ENCODE results near the gene KAT6B.

Gene KAT6B

GRCh38 chr10:74957285-74957961, 131.0 kb downstream of the KAT6B start:
- no peak for DNase-seq

GRCh38 chr10:74958316-74958715, 131.9 kb downstream of the KAT6B start:
- no peak for DNase-seq

GRCh38 chr10:74960670-74961069, 134.3 kb downstream of the KAT6B start:
- DNase-seq = no peak

GRCh38 chr10:74962517-74962916, 136.1 kb downstream of the KAT6B start:
- DNase-seq = no peak

- no peak for DNase-seq
These were observed 137.1 kb downstream of the KAT6B start for GRCh38 chr10:74963549-74963948.

- no peak for DNase-seq
These were observed 141.7 kb downstream of the KAT6B start for GRCh38 chr10:74967911-74968666.

- DNase-seq = no peak
These were observed 142.3 kb downstream of the KAT6B start for GRCh38 chr10:74968667-74969061.

GRCh38 chr10:74969093-74969492, 142.7 kb downstream of the KAT6B start:
- DNase-seq = no peak

- no peak for DNase-seq
These were observed 143.1 kb downstream of the KAT6B start for GRCh38 chr10:74969530-74969929.

- no peak for DNase-seq
These were observed 147.5 kb downstream of the KAT6B start for GRCh38 chr10:74973741-74974392.

- no peak for DNase-seq
These were observed 149.4 kb downstream of the KAT6B start for GRCh38 chr10:74975758-74976157.

GRCh38 chr10:74976565-74976964, 150.2 kb downstream of the KAT6B start:
- DNase-seq = no peak

- DNase-seq = no peak
These were observed 150.7 kb downstream of the KAT6B start for GRCh38 chr10:74977072-74977471.

- no peak for DNase-seq
These were observed 151.8 kb downstream of the KAT6B start for GRCh38 chr10:74977913-74978847.

GRCh38 chr10:74981831-74982633, 155.6 kb downstream of the KAT6B start:
- no peak for DNase-seq

- no peak for DNase-seq
These were observed 156.2 kb downstream of the KAT6B start for GRCh38 chr10:74982634-74982982.

GRCh38 chr10:74983383-74983782, 157.0 kb downstream of the KAT6B start:
- DNase-seq = no peak

- DNase-seq = no peak
These were observed 161.1 kb downstream of the KAT6B start for GRCh38 chr10:74987339-74988053.

- no peak for DNase-seq
These were observed 161.8 kb downstream of the KAT6B start for GRCh38 chr10:74988054-74988775.

GRCh38 chr10:74988832-74989561, 162.6 kb downstream of the KAT6B start:
- DNase-seq = no peak

Data from activated effector memory CD4-positive, alpha-beta T cell treated with Interleukin-2 at 50 U/mL for 16 hours (primary cell).